ENCODE measurements around the gene REPIN1. TPM values are rescaled to one million over a fixed set of nuclear protein-coding genes. Genes with fewer than 3 reads are reported as not detected.

The REPIN1 gene
- total RNA-seq, 1 donor from 2014 or later: 82.2 TPM

GRCh38 chr7:150404805-150405583 is 36.4 kb downstream of the REPIN1 start:
- no peaks in the 10 kb centered on the region for H3K27me3 Mint-ChIP-seq (ENCODE audit: low read depth)
- H3K9me3 Mint-ChIP-seq: no peaks in the 10 kb centered on the region
- peaks cover 10% of the 10 kb centered on the region for H3K36me3 Mint-ChIP-seq (ENCODE audit: low read depth)
- peak; percentile 78 for DNase-seq (ENCODE audit: low spot score)
- H3K4me3 Mint-ChIP-seq (ENCODE audit: low read depth): peak overlapping the region; percentile 88
- intact Hi-C loops (cut with micrococcal nuclease): loop anchor here (1.0 to 2.0 kb wide), 2 partner anchors 26 to 48 kb away; partner anchors contain the start of gene ZNF775
- H3K4me1 Mint-ChIP-seq (ENCODE audit: low read depth): peaks cover 58% of the 10 kb centered on the region
- H3K27ac Mint-ChIP-seq: peak overlapping the region; percentile 95

GRCh38 chr7:150405584-150406311 is 37.1 kb downstream of the REPIN1 start:
- peak; percentile 47 for DNase-seq (ENCODE audit: low spot score)
- intact Hi-C loops (cut with micrococcal nuclease): loop anchor here (1.0 to 2.0 kb wide), 3 partner anchors 26 to 83 kb away; partner anchors contain the start of genes ACTR3C, LRRC61 and ZNF775
- Mint-ChIP-seq H3K4me3 (ENCODE audit: low read depth) (peak overlapping the region; percentile 88), H3K36me3 (ENCODE audit: low read depth) (peaks cover 13% of the 10 kb centered on the region), H3K27me3 (ENCODE audit: low read depth) (no peaks in the 10 kb centered on the region), H3K4me1 (ENCODE audit: low read depth) (peaks cover 51% of the 10 kb centered on the region), H3K27ac (peak overlapping the region; percentile 95), H3K9me3 (no peaks in the 10 kb centered on the region)

- DNase-seq (ENCODE audit: low spot score): no peak
- intact Hi-C loops (cut with micrococcal nuclease): loop anchor here (2.0 kb wide), 1 partner anchor 83 kb away; the partner anchor contains the start of genes ACTR3C and LRRC61
- no peaks in the 10 kb centered on the region for H3K9me3 Mint-ChIP-seq
- H3K27ac Mint-ChIP-seq: peak overlapping the region; percentile 95
- no peaks in the 10 kb centered on the region for H3K27me3 Mint-ChIP-seq (ENCODE audit: low read depth)
- H3K4me3 Mint-ChIP-seq (ENCODE audit: low read depth): peak overlapping the region; percentile 88
- peaks cover 18% of the 10 kb centered on the region for H3K36me3 Mint-ChIP-seq (ENCODE audit: low read depth)
- peaks cover 46% of the 10 kb centered on the region for H3K4me1 Mint-ChIP-seq (ENCODE audit: low read depth)
These were observed 37.6 kb downstream of the REPIN1 start for GRCh38 chr7:150406312-150406566.

- peak; percentile 43 for DNase-seq (ENCODE audit: low spot score)
- H3K4me1 Mint-ChIP-seq (ENCODE audit: low read depth): peaks cover 40% of the 10 kb centered on the region
- no peaks in the 10 kb centered on the region for H3K9me3 Mint-ChIP-seq
- intact Hi-C loops (cut with micrococcal nuclease): loop anchor here (1.0 to 2.0 kb wide), 2 partner anchors 15 to 84 kb away; partner anchors contain the start of genes ACTR3C and LRRC61
- H3K4me3 Mint-ChIP-seq (ENCODE audit: low read depth): peak overlapping the region; percentile 88
- H3K36me3 Mint-ChIP-seq (ENCODE audit: low read depth): peaks cover 20% of the 10 kb centered on the region
- H3K27me3 Mint-ChIP-seq (ENCODE audit: low read depth): no peaks in the 10 kb centered on the region
- peak overlapping the region; percentile 95 for H3K27ac Mint-ChIP-seq
These were observed 38.2 kb downstream of the REPIN1 start for GRCh38 chr7:150406567-150407421.

- no peak overlapping the region for H3K4me3 Mint-ChIP-seq (ENCODE audit: low read depth)
- intact Hi-C loops (cut with micrococcal nuclease): loop anchor here (1.0 to 2.0 kb wide), 2 partner anchors 14 to 85 kb away; partner anchors contain the start of genes ACTR3C and LRRC61
- no peaks in the 10 kb centered on the region for H3K27me3 Mint-ChIP-seq (ENCODE audit: low read depth)
- no peak overlapping the region for H3K27ac Mint-ChIP-seq
- no peaks in the 10 kb centered on the region for H3K9me3 Mint-ChIP-seq
- DNase-seq (ENCODE audit: low spot score): no peak
- H3K4me1 Mint-ChIP-seq (ENCODE audit: low read depth): peaks cover 37% of the 10 kb centered on the region
- peaks cover 20% of the 10 kb centered on the region for H3K36me3 Mint-ChIP-seq (ENCODE audit: low read depth)
These were observed 39.2 kb downstream of the REPIN1 start for GRCh38 chr7:150407588-150408392.

- H3K4me1 Mint-ChIP-seq (ENCODE audit: low read depth): peaks cover 33% of the 10 kb centered on the region
- peaks cover 20% of the 10 kb centered on the region for H3K36me3 Mint-ChIP-seq (ENCODE audit: low read depth)
- no peaks in the 10 kb centered on the region for H3K27me3 Mint-ChIP-seq (ENCODE audit: low read depth)
- no peak overlapping the region for H3K4me3 Mint-ChIP-seq (ENCODE audit: low read depth)
- H3K27ac Mint-ChIP-seq: peak overlapping the region; percentile 78
- no peaks in the 10 kb centered on the region for H3K9me3 Mint-ChIP-seq
- intact Hi-C loops (cut with micrococcal nuclease): no loop called here
- no peak for DNase-seq (ENCODE audit: low spot score)
These were observed 40.0 kb downstream of the REPIN1 start for GRCh38 chr7:150408393-150409299.

GRCh38 chr7:150409300-150410030 is 40.8 kb downstream of the REPIN1 start:
- no peaks in the 10 kb centered on the region for H3K9me3 Mint-ChIP-seq
- no peaks in the 10 kb centered on the region for H3K27me3 Mint-ChIP-seq (ENCODE audit: low read depth)
- no peak overlapping the region for H3K4me3 Mint-ChIP-seq (ENCODE audit: low read depth)
- no peak for DNase-seq (ENCODE audit: low spot score)
- H3K27ac Mint-ChIP-seq: peak overlapping the region; percentile 78
- H3K4me1 Mint-ChIP-seq (ENCODE audit: low read depth): peaks cover 26% of the 10 kb centered on the region
- intact Hi-C loops (cut with micrococcal nuclease): no loop called here
- peaks cover 20% of the 10 kb centered on the region for H3K36me3 Mint-ChIP-seq (ENCODE audit: low read depth)

- Mint-ChIP-seq H3K27ac (no peak overlapping the region), H3K36me3 (ENCODE audit: low read depth) (peaks cover 20% of the 10 kb centered on the region), H3K9me3 (no peaks in the 10 kb centered on the region), H3K4me1 (ENCODE audit: low read depth) (peaks cover 24% of the 10 kb centered on the region), H3K27me3 (ENCODE audit: low read depth) (no peaks in the 10 kb centered on the region), H3K4me3 (ENCODE audit: low read depth) (no peak overlapping the region)
- intact Hi-C loops (cut with micrococcal nuclease): no loop called here
- no peak for DNase-seq (ENCODE audit: low spot score)
These were observed 41.5 kb downstream of the REPIN1 start for GRCh38 chr7:150410131-150410530.

GRCh38 chr7:150410680-150411346 is 42.2 kb downstream of the REPIN1 start:
- H3K9me3 Mint-ChIP-seq: no peaks in the 10 kb centered on the region
- no peak overlapping the region for H3K27ac Mint-ChIP-seq
- H3K4me1 Mint-ChIP-seq (ENCODE audit: low read depth): peaks cover 21% of the 10 kb centered on the region
- intact Hi-C loops (cut with micrococcal nuclease): no loop called here
- no peak for DNase-seq (ENCODE audit: low spot score)
- H3K4me3 Mint-ChIP-seq (ENCODE audit: low read depth): no peak overlapping the region
- no peaks in the 10 kb centered on the region for H3K27me3 Mint-ChIP-seq (ENCODE audit: low read depth)
- peaks cover 20% of the 10 kb centered on the region for H3K36me3 Mint-ChIP-seq (ENCODE audit: low read depth)

GRCh38 chr7:150411606-150412005 is 43.0 kb downstream of the REPIN1 start:
- H3K4me1 Mint-ChIP-seq (ENCODE audit: low read depth): peaks cover 13% of the 10 kb centered on the region
- no peaks in the 10 kb centered on the region for H3K27me3 Mint-ChIP-seq (ENCODE audit: low read depth)
- no peaks in the 10 kb centered on the region for H3K9me3 Mint-ChIP-seq
- intact Hi-C loops (cut with micrococcal nuclease): no loop called here
- no peak overlapping the region for H3K27ac Mint-ChIP-seq
- H3K4me3 Mint-ChIP-seq (ENCODE audit: low read depth): no peak overlapping the region
- DNase-seq (ENCODE audit: low spot score): no peak
- H3K36me3 Mint-ChIP-seq (ENCODE audit: low read depth): peaks cover 20% of the 10 kb centered on the region

Measured in activated T-helper 2 cell treated with anti-CD3 and anti-CD28 coated beads, Interferon-gamma antibody, Interleukin-2, Interleukin-4, amounts not matched to agents 10 μg/mL and 5 μg/mL and 100 μg/mL, durations not matched to agents 14 hours and 24 hours and 36 hours (primary cell).